ENCODE measurements around the gene BABAM2.

BABAM2 gene

GRCh38 chr2:28201671-28202180 is 311.2 kb downstream of the BABAM2 start:
- DNase-seq (ENCODE audit: low read depth in 2 of 2): no peak

GRCh38 chr2:28202719-28203118 is 312.2 kb downstream of the BABAM2 start:
- no peak for DNase-seq (ENCODE audit: low read depth in 2 of 2)

- DNase-seq (ENCODE audit: low read depth in 2 of 2): no peak
Measured at GRCh38 chr2:28206762-28207161, 316.2 kb downstream of the BABAM2 start.

- DNase-seq (ENCODE audit: low read depth in 2 of 2): no peak
Measured at GRCh38 chr2:28209261-28209691, 318.7 kb downstream of the BABAM2 start.

GRCh38 chr2:28209864-28210263 is 319.3 kb downstream of the BABAM2 start:
- DNase-seq (ENCODE audit: low read depth in 2 of 2): no peak

GRCh38 chr2:28210535-28210934 is 320.0 kb downstream of the BABAM2 start:
- DNase-seq (ENCODE audit: low read depth in 2 of 2): no peak

- DNase-seq (ENCODE audit: low read depth in 2 of 2): no peak
Measured at GRCh38 chr2:28216331-28216730, 325.8 kb downstream of the BABAM2 start.

GRCh38 chr2:28217042-28217740 is 326.7 kb downstream of the BABAM2 start:
- no peak for DNase-seq (ENCODE audit: low read depth in 2 of 2)

- DNase-seq (ENCODE audit: low read depth in 2 of 2): no peak
Measured at GRCh38 chr2:28219138-28219537, 328.6 kb downstream of the BABAM2 start.

- no peak for DNase-seq (ENCODE audit: low read depth in 2 of 2)
Measured at GRCh38 chr2:28219758-28220368, 329.3 kb downstream of the BABAM2 start.

GRCh38 chr2:28224648-28225472 is 334.3 kb downstream of the BABAM2 start:
- DNase-seq (ENCODE audit: low read depth in 2 of 2): no peak

- no peak for DNase-seq (ENCODE audit: low read depth in 2 of 2)
Measured at GRCh38 chr2:28225473-28226080, 335.0 kb downstream of the BABAM2 start.

- DNase-seq (ENCODE audit: low read depth in 2 of 2): no peak
Measured at GRCh38 chr2:28226558-28226957, 336.0 kb downstream of the BABAM2 start.

GRCh38 chr2:28227498-28227897 is 337.0 kb downstream of the BABAM2 start:
- DNase-seq (ENCODE audit: low read depth in 2 of 2): no peak

GRCh38 chr2:28228434-28228995 is 338.0 kb downstream of the BABAM2 start:
- no peak for DNase-seq (ENCODE audit: low read depth in 2 of 2)

GRCh38 chr2:28231110-28231631 is 340.6 kb downstream of the BABAM2 start:
- no peak for DNase-seq (ENCODE audit: low read depth in 2 of 2)

- DNase-seq (ENCODE audit: low read depth in 2 of 2): no peak
Measured at GRCh38 chr2:28232295-28232694, 341.8 kb downstream of the BABAM2 start.

- DNase-seq (ENCODE audit: low read depth in 2 of 2): no peak
Measured at GRCh38 chr2:28233164-28233676, 342.7 kb downstream of the BABAM2 start.

- DNase-seq (ENCODE audit: low read depth in 2 of 2): no peak
Measured at GRCh38 chr2:28234807-28235206, 344.3 kb downstream of the BABAM2 start.

GRCh38 chr2:28239207-28239606 is 348.7 kb downstream of the BABAM2 start:
- DNase-seq (ENCODE audit: low read depth in 2 of 2): no peak

- DNase-seq (ENCODE audit: low read depth in 2 of 2): no peak
Measured at GRCh38 chr2:28240937-28241336, 350.4 kb downstream of the BABAM2 start.
